ENCODE measurements around the gene FAM72A.
"Not testable (repeated sequence)": the region's sequence is repeated elsewhere in the genome, so short reads cannot be mapped to it uniquely, and the experiment has no call there.

The FAM72A gene

GRCh38 chr1:206202789-206203363 is at the start of gene FAM72A:
Gene FAM72A, minus strand, starts transcription at chr1:206202839. Its CDS starts 814 bp downstream, at chr1:206202025.
- peak in 1 of 2 experiments; percentile 100 for DNase-seq (ENCODE audit: low read depth in 1 of 2, low spot score in 1 of 2)
- in situ Hi-C loops (cut with HindIII; ENCODE audit: low pct_unique_long_range_greater_than_20kb, low sequenced_read_pairs): not testable (repeated sequence)

GRCh38 chr1:206250953-206251681 is 48.5 kb upstream of the FAM72A start:
- in situ Hi-C loops (cut with HindIII; ENCODE audit: low pct_unique_long_range_greater_than_20kb, low sequenced_read_pairs); DNase-seq (ENCODE audit: low read depth in 1 of 2, low spot score in 1 of 2): not testable (repeated sequence)

DNA sequence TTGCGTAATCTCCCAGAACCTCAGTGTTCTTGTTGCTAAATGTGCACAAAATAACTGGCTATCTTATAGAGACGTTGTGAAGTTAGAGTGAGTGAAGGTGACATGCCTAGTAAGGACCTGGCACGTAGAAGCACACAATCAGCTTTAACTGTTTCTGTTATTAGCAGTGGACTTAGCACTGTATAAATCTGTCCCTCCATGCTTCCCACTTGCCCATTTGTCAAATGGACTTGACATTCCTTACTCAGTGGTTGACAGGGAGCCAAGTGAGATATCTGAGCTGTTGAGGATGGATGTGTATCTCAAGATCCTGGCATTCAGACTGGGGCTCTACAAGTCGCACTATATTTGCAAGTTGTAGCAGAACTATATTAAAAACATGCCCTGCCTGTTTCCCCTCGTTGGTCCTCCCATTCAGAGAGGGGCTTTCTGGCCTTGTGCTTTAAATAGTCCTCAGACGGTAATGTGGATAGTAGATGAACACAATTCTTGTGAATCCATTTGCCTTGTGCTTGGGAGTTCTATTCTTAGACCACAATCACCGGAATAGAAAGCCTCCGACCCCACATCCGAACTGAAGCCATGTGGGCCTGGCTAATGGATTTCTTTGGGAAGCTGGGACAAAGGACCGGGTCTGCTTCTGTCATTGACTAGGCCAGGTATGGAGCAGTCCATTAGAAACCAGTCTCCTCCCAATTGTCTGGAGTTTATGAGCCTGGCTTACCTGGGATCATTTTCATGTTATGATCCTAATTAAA is 43.7 kb upstream of the FAM72A start:
- in situ Hi-C loops (cut with HindIII; ENCODE audit: low pct_unique_long_range_greater_than_20kb, low sequenced_read_pairs); DNase-seq (ENCODE audit: low read depth in 1 of 2, low spot score in 1 of 2): not testable (repeated sequence)

DNA sequence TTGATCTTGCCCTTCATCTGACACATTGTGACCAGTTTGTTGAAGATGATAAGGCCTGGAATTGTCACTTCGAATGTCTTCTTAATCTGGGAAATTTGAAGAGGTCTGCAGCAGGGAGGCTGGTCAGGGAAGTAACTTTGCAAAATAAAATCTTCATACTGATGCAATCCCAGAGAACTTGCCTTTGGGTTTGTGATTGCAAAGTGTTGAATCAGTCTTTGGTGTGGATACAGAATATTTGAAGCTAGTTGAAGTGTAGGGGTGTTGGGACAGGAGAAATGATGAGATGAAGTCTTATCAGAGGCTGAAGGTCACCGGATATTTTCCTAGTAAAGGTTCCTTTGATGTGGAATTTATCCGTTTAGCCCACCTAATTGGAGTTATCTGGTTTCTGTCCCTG is 42.8 kb upstream of the FAM72A start:
- DNase-seq (ENCODE audit: low read depth in 1 of 2, low spot score in 1 of 2); in situ Hi-C loops (cut with HindIII; ENCODE audit: low pct_unique_long_range_greater_than_20kb, low sequenced_read_pairs): not testable (repeated sequence)

- in situ Hi-C loops (cut with HindIII; ENCODE audit: low pct_unique_long_range_greater_than_20kb, low sequenced_read_pairs); DNase-seq (ENCODE audit: low read depth in 1 of 2, low spot score in 1 of 2): not testable (repeated sequence)
Measured at GRCh38 chr1:206243335-206243734, 40.7 kb upstream of the FAM72A start.

GRCh38 chr1:206240288-206240687 is 37.6 kb upstream of the FAM72A start:
- DNase-seq (ENCODE audit: low read depth in 1 of 2, low spot score in 1 of 2); in situ Hi-C loops (cut with HindIII; ENCODE audit: low pct_unique_long_range_greater_than_20kb, low sequenced_read_pairs): not testable (repeated sequence)

DNA sequence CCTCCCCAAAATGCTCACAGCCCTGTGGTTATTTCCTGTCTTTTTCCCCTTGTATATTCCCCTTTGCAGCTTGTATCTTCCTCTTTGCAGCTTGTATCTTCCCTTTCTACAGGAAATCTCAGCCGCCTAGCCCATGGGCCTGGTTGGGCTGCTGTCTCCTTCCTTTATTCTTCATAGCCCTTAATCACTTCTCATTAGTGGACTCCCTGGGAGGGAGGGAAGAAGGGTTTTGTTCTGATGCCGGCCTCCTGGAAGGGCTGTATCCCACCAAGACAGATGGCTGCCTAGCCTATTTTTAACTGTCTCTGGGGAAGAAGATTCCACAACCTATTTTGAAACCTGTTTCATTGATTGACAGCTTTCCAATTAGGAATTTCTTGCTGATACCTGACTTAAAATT is 32.6 kb upstream of the FAM72A start:
- in situ Hi-C loops (cut with HindIII; ENCODE audit: low pct_unique_long_range_greater_than_20kb, low sequenced_read_pairs); DNase-seq (ENCODE audit: low read depth in 1 of 2, low spot score in 1 of 2): not testable (repeated sequence)

- DNase-seq (ENCODE audit: low read depth in 1 of 2, low spot score in 1 of 2); in situ Hi-C loops (cut with HindIII; ENCODE audit: low pct_unique_long_range_greater_than_20kb, low sequenced_read_pairs): not testable (repeated sequence)
Measured at GRCh38 chr1:206234189-206234916, 31.7 kb upstream of the FAM72A start.

- in situ Hi-C loops (cut with HindIII; ENCODE audit: low pct_unique_long_range_greater_than_20kb, low sequenced_read_pairs); DNase-seq (ENCODE audit: low read depth in 1 of 2, low spot score in 1 of 2): not testable (repeated sequence)
Measured at GRCh38 chr1:206232970-206233645, 30.5 kb upstream of the FAM72A start.

DNA sequence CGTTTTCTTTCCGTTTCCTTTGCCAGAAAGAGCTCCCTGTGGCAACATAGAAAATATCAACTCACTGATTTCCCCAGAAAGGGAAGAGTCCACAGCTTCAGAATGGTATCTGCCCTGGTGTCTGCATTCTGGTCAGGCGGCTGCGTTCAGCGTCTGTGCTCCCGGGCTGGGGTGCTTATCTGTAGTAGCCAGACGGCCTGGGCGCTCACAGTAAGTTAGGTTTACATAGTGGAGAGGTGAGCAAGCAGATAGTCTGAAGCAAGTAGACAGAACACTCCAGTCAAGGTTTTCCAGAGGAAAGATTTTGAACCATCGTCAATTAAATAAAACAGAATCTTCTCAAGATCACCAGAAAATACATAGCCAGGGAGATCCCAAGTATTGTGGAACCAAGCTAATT is 29.4 kb upstream of the FAM72A start:
- in situ Hi-C loops (cut with HindIII; ENCODE audit: low pct_unique_long_range_greater_than_20kb, low sequenced_read_pairs); DNase-seq (ENCODE audit: low read depth in 1 of 2, low spot score in 1 of 2): not testable (repeated sequence)

DNA sequence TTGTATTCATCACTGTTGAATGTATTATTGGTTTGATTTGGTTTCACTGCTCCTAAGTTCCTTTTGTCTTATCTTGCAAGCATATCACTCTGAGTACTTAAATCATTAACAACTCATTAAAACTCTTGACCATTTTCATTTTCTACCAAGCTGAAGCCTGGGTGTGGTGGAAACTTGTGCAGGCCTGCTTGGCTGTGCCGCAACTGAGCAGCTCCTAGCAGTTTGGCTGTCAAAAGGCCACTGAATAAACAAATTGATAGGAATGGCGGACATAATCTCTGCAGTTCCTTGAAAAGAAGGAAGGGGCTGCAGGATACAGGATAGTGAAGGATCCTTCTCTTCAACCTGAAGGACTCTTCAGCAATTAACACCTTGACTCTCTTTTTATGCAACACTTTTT is 26.6 kb upstream of the FAM72A start:
- in situ Hi-C loops (cut with HindIII; ENCODE audit: low pct_unique_long_range_greater_than_20kb, low sequenced_read_pairs); DNase-seq (ENCODE audit: low read depth in 1 of 2, low spot score in 1 of 2): not testable (repeated sequence)

GRCh38 chr1:206226886-206227285 is 24.2 kb upstream of the FAM72A start:
- in situ Hi-C loops (cut with HindIII; ENCODE audit: low pct_unique_long_range_greater_than_20kb, low sequenced_read_pairs); DNase-seq (ENCODE audit: low read depth in 1 of 2, low spot score in 1 of 2): not testable (repeated sequence)

GRCh38 chr1:206225386-206225785 is 22.7 kb upstream of the FAM72A start:
- DNase-seq (ENCODE audit: low read depth in 1 of 2, low spot score in 1 of 2); in situ Hi-C loops (cut with HindIII; ENCODE audit: low pct_unique_long_range_greater_than_20kb, low sequenced_read_pairs): not testable (repeated sequence)

- DNase-seq (ENCODE audit: low read depth in 1 of 2, low spot score in 1 of 2); in situ Hi-C loops (cut with HindIII; ENCODE audit: low pct_unique_long_range_greater_than_20kb, low sequenced_read_pairs): not testable (repeated sequence)
Measured at GRCh38 chr1:206224190-206224776, 21.6 kb upstream of the FAM72A start.

DNA sequence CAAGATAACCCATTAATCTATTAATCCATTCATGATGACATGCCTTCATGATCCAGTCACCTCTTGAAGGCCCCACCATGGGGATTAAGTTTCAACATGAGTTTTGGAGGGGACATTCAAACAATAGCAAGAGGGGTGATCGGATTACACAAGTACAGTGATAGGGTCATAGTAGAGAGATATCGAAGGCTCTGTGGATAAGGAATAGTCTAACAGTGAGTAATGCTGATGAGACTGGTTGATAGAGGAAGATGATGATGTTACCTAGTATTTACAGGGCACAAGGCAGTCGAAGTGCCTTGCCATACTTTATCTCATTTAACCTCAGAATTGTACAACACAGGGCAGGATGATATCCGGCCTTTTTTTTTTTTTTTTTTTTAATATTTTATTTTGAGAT is 18.9 kb upstream of the FAM72A start:
- DNase-seq (ENCODE audit: low read depth in 1 of 2, low spot score in 1 of 2); in situ Hi-C loops (cut with HindIII; ENCODE audit: low pct_unique_long_range_greater_than_20kb, low sequenced_read_pairs): not testable (repeated sequence)

- DNase-seq (ENCODE audit: low read depth in 1 of 2, low spot score in 1 of 2): not testable (repeated sequence)
Measured at GRCh38 chr1:206220332-206221000, 17.8 kb upstream of the FAM72A start.

More at GRCh38 chr1:206220332-206221000, 17.8 kb upstream of the FAM72A start:
- in situ Hi-C loops (cut with HindIII; ENCODE audit: low pct_unique_long_range_greater_than_20kb, low sequenced_read_pairs): not testable (repeated sequence)
